C4-2B (cell line): ENCODE results near the gene SH3BGR.
A peak's percentile ranks its signal among the peaks of the same experiment; 100 is the strongest.

Source experiments
- H3K27ac ChIP-seq: fragments of 450-650 bp; 2 replicates; pipeline ENCODE4 v1.5.1; 2017
- ZFX ChIP-seq: fragments of 450-650 bp; IDR thresholded peaks from 2 replicates; pipeline ENCODE4 v1.6.1; 2017
- TF ChIP-seq, protein P1 (sequence below): fragments of 450-650 bp; conservative IDR thresholded peaks from 2 replicates; pipeline ENCODE4 v1.5.1; 2017; ENCODE audit warnings: mild to moderate bottlenecking

Gene SH3BGR

DNA sequence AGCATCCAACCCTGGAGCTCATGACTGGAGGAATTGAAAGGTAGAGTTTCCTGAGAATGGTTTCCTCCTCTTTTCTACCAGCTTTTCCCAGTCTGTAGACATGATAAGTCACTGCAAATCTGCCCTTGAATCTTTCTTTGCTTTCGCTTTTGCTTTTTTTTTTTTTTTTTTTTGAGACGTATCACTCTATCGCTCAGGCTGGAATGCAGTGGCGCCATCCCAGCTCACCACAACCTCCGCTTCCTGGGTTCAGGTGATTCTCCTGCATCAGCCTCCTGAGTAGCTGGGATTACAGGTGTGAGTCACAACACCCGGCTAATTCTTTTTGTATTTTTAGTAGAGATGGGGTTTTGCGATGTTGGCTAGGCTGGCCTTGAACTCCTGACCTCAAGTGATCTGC lies 4.5 kb upstream of the SH3BGR start:
- no peak for TF ChIP-seq ZFX
- TF ChIP-seq, protein P1, sequence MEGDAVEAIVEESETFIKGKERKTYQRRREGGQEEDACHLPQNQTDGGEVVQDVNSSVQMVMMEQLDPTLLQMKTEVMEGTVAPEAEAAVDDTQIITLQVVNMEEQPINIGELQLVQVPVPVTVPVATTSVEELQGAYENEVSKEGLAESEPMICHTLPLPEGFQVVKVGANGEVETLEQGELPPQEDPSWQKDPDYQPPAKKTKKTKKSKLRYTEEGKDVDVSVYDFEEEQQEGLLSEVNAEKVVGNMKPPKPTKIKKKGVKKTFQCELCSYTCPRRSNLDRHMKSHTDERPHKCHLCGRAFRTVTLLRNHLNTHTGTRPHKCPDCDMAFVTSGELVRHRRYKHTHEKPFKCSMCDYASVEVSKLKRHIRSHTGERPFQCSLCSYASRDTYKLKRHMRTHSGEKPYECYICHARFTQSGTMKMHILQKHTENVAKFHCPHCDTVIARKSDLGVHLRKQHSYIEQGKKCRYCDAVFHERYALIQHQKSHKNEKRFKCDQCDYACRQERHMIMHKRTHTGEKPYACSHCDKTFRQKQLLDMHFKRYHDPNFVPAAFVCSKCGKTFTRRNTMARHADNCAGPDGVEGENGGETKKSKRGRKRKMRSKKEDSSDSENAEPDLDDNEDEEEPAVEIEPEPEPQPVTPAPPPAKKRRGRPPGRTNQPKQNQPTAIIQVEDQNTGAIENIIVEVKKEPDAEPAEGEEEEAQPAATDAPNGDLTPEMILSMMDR, result no peak
- no peak overlapping the region for H3K27ac ChIP-seq

DNA sequence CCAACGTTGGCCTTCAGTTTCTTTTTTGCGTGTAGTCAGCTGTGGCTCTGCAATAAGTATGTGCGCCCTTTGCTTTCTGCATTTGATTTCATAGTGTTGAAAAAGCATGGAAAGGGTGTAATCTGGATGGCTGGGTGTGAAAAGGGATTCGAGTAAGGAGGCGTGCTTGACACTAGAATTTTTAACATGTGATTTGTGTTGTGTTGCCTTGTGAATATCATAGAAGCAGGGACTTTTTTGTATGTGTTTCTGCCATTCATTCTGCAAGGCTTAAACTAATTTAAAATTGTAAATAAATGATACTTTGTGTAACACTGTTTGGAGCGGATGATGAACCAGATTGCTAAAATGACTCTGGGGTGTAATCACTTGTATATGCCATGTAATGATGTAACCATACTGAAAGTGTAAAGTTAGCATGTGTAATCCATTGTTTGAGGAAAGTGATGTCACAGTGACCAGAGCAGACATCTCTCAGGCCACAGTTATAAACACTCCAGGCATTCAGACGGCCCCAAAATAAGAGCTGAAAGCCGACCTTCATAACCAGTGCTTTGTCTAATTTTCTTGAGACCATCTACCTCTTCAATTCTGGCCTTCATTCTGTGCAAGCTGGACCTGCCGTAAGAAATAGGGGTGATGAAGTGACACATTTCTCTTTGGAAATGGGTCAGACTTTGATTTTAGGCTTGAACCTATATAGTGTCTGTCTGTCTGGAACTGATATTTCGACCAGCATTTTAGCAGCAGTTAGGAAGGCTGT lies 618 bp downstream of the SH3BGR start:
- TF ChIP-seq ZFX, result no peak
- TF ChIP-seq, protein P1, result no peak
- H3K27ac ChIP-seq, result no peak overlapping the region

DNA sequence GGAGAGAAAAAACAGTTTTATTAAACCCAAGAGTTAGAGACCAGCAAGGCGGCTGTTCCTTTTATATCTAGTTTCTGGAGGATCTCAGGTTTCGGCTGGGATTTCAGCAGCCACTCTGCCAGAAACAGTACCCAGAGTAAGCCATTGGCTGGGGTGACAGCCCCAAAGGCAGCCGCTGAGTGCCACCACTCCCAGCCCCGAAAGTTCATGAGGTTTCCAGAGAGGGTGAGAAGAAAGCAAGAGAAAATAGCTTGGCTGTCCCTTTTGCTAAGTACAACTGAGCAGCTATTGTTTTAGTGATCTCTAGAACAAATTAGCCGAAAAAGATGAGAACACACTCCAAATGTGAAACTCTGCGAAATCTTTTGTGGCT lies 1.2 kb downstream of the SH3BGR start:
- TF ChIP-seq, protein P1, result no peak
- no peak for TF ChIP-seq ZFX
- H3K27ac ChIP-seq, result no peak overlapping the region

- no peak overlapping the region for H3K27ac ChIP-seq
- no peak for TF ChIP-seq ZFX
- TF ChIP-seq, protein P1, result no peak
Observed at GRCh38 chr21:39453571-39454179, 1.9 kb downstream of the SH3BGR start.

GRCh38 chr21:39454949-39455668 lies 3.3 kb downstream of the SH3BGR start:
- no peak overlapping the region for H3K27ac ChIP-seq
- no peak for TF ChIP-seq ZFX

- TF ChIP-seq, protein P1, result peak; percentile 23; the same call in 1 of the 2 replicates
- TF ChIP-seq ZFX, result no peak
- H3K27ac ChIP-seq, result no peak overlapping the region
Observed at GRCh38 chr21:39456665-39457064, 4.9 kb downstream of the SH3BGR start.

GRCh38 chr21:39461419-39461818 lies 9.6 kb downstream of the SH3BGR start:
- H3K27ac ChIP-seq, result no peak overlapping the region
- TF ChIP-seq, protein P1, result no peak
- TF ChIP-seq ZFX, result no peak
